Sigmoid colon (tissue), 7 donors: ENCODE measurements around the gene CAV2. TPM values are rescaled to one million over a fixed set of nuclear protein-coding genes. Genes with fewer than 3 reads are reported as not detected.
"Not testable (repeated sequence)": the region's sequence is repeated elsewhere in the genome, so short reads cannot be mapped to it uniquely, and the experiment has no call there.

Experiments used
- DNase-seq: peaks from one replicate; pipeline ENCODE4 v3.0.0-alpha.2; 2019
- H3K27ac ChIP-seq, 4 donors: fragments of 200-600 bp; sonication (generic); one replicate each; pipeline ENCODE4 v1.5.1; 2016 to 2019; ENCODE audit warnings: mild to moderate bottlenecking in 1 of 4
- H3K27me3 ChIP-seq, 3 donors: fragments of 200-600 bp; sonication (generic); one replicate each; pipeline ENCODE4 v1.5.1; 2019; ENCODE audit warnings: mild to moderate bottlenecking in 1 of 3
- H3K36me3 ChIP-seq, 4 donors: fragments of 200-600 bp; sonication (generic); one replicate each; pipeline ENCODE4 v1.5.1; 2016 to 2019
- H3K4me1 ChIP-seq, 4 donors: fragments of 200-600 bp; sonication (generic); one replicate each; pipeline ENCODE4 v1.5.1; 2017 to 2019
- H3K4me3 ChIP-seq, 4 donors: fragments of 200-600 bp; sonication (generic); one replicate each; pipeline ENCODE4 v1.5.1; 2017 to 2019; ENCODE audit warnings: mild to moderate bottlenecking in 2 of 4, moderate library complexity in 1 of 4
- H3K9me3 ChIP-seq, 4 donors: fragments of 200-600 bp in 3 of 4; sonication (generic) in 3 of 4; one replicate each; pipeline versions ENCODE4 v1.5.1 to v1.6.1; 2013 to 2019
- CTCF ChIP-seq, 4 experiments: fragments of 450-650 bp in 3 of 4; fragments of 200-600 bp in 1 of 4; IDR thresholded peaks; one replicate each; pipeline ENCODE4 v1.5.1; 2016 to 2019; ENCODE audit warnings: antibody characterized with exemption in 4 of 4, mild to moderate bottlenecking in 3 of 4, moderate library complexity in 2 of 4
- EP300 ChIP-seq, 4 donors: sonication (generic); formaldehyde crosslinking; IDR thresholded peaks; one replicate each; pipeline ENCODE4 v1.6.1; 2017; ENCODE audit warnings: antibody characterized with exemption in 4 of 4
- POLR2A ChIP-seq, 2 donors: fragments of 450-650 bp; IDR thresholded peaks; one replicate each; pipeline ENCODE4 v1.6.1; 2016; ENCODE audit warnings: antibody characterized with exemption in 2 of 2, mild to moderate bottlenecking in 2 of 2, moderate library complexity in 2 of 2
- POLR2AphosphoS5 ChIP-seq, 4 donors: sonication (generic); formaldehyde crosslinking; IDR thresholded peaks; one replicate each; pipeline ENCODE4 v1.6.1; 2017; ENCODE audit warnings: antibody characterized with exemption in 4 of 4
- WGBS, 2 donors: extraction: QIAGEN DNeasy Blood & Tissue Kit; methylation state at CpG; one replicate each; pipeline ENCODE4 v1.1.7; 2013; 5-methylcytosine and 5-hydroxymethylcytosine counted together
- intact Hi-C: fragments of 100-400 bp; cut with DNase I; formaldehyde crosslinking; loops from one replicate; pipeline ENCODE4 v1.15.1; 2023
- polyA plus RNA-seq, 3 donors: library from polyadenylated mRNA; stranded (reverse); fragments of 200-250 nt; gene quantifications; one replicate each; pipeline ENCODE4 v1.2.3, GENCODE V29; 2013
- total RNA-seq, 4 donors: library from RNA; depleted of rRNA; stranded (reverse); fragments of >200 nt; gene quantifications; one replicate each; pipeline ENCODE4 v1.1.0, GENCODE V29; 2016
- donor health status: healthy with polysubstance abuse.
- donor health status: Bipolar disorder and iron deficiency.
- donor health status: healthy.

CAV2 gene
- total and polyA plus RNA-seq, 7 donors: 4.6 to 142 (median 81.8) TPM

- no peak overlapping the region for H3K27ac ChIP-seq
- no peaks in the 10 kb centered on the region for H3K9me3 ChIP-seq
- TF ChIP-seq CTCF (IDR thresholded peaks at IDR 0.05): no peak
- no peak for TF ChIP-seq POLR2A (IDR thresholded peaks at IDR 0.05)
- no peak for TF ChIP-seq POLR2AphosphoS5 (IDR thresholded peaks at IDR 0.05)
- no peak for TF ChIP-seq EP300 (IDR thresholded peaks at IDR 0.05)
- no peak overlapping the region for H3K4me3 ChIP-seq
- H3K27me3 ChIP-seq: no peaks in the 10 kb centered on the region
- intact Hi-C loops: no loop called here
- H3K36me3 ChIP-seq: no peaks in the 10 kb centered on the region
- 82 to 85% methylated on average over 2 of the region's 2 CpGs for WGBS, 2 donors
- no peak for DNase-seq
- H3K4me1 ChIP-seq: peaks cover 0 to 11% (median 0%) of the 10 kb centered on the region in 4 donors
Measured at GRCh38 chr7:116468534-116468933, 31.0 kb upstream of the CAV2 start.

GRCh38 chr7:116477625-116478024 lies 21.9 kb upstream of the CAV2 start:
- intact Hi-C loops: no loop called here
- WGBS, 2 donors: 89 to 90% methylated on average over 1 of the region's 1 CpG

DNA sequence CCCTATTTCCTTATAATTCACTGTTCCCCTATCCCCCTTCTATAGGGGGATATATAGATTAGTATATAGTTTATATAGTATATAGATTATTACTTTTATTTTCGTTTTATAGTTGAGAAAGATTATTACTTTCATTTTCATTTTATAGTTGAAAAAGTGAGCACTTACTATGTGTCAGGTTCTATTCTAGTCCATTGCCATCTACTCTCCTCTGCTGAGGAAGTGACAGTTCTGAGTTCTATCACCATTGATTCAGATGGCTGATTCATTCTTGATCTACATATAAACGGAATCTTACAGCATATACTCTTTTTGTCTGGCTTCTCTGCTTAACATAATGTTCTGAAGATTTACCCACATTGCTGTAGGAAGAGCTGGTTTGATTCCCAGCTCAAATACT lies 20.7 kb upstream of the CAV2 start:
- H3K36me3 ChIP-seq: no peaks in the 10 kb centered on the region
- no peak overlapping the region for H3K4me3 ChIP-seq
- intact Hi-C loops: no loop called here
- no peak for TF ChIP-seq CTCF (IDR thresholded peaks at IDR 0.05)
- TF ChIP-seq POLR2A (IDR thresholded peaks at IDR 0.05): no peak
- TF ChIP-seq POLR2AphosphoS5 (IDR thresholded peaks at IDR 0.05): no peak
- TF ChIP-seq EP300 (IDR thresholded peaks at IDR 0.05): no peak
- 54 to 75% methylated on average over 2 of the region's 2 CpGs for WGBS, 2 donors
- H3K27me3 ChIP-seq: no peaks in the 10 kb centered on the region
- no peak overlapping the region for H3K27ac ChIP-seq
- no peaks in the 10 kb centered on the region for H3K9me3 ChIP-seq
- DNase-seq: no peak
- H3K4me1 ChIP-seq: peaks cover 0 to 8% (median 0%) of the 10 kb centered on the region in 4 donors

More at GRCh38 chr7:116477625-116478024, 21.9 kb upstream of the CAV2 start:
- Histone ChIP-seq H3K27ac (no peak overlapping the region), H3K36me3 (no peaks in the 10 kb centered on the region), H3K27me3 (no peaks in the 10 kb centered on the region), H3K9me3 (no peaks in the 10 kb centered on the region), H3K4me3 (no peak overlapping the region), H3K4me1 (no peaks in the 10 kb centered on the region)
- DNase-seq: no peak
- no peak for TF ChIP-seq EP300 (IDR thresholded peaks at IDR 0.05)
- no peak for TF ChIP-seq POLR2A (IDR thresholded peaks at IDR 0.05)

DNA sequence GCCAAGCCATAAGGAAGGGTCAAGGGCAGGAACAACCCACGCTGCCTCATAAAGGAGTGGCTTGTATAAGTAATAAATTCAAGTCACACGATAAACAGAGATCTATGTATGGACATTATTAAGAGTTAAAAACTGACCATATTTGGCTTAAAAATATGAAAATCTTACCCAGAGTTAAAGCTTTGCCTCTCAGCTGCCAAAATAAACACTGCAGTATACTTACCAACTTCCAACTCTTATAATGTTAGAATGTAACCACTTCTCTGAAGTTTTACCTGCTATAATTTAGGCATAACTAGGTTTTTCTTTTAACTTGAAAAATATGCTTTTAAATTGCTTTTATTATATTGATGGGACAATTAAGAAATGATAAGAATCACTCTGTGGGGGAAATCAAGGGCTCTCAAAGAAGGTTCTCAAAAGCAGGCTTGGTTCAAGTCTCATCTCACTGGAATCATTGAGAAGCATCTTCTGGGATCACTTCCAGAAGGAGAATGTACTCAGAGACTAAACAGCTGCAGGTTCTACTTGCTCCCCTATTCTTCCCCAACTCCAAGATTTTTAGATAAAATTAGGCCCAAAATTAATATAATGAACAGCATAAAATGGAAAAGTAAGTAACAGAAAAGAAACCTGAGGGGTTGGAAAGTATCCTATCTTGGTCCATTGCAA lies 16.1 kb upstream of the CAV2 start:
- DNase-seq: no peak
- intact Hi-C loops: no loop called here
- TF ChIP-seq POLR2AphosphoS5 (IDR thresholded peaks at IDR 0.05) (no peak), CTCF (IDR thresholded peaks at IDR 0.05) (no peak), POLR2A (IDR thresholded peaks at IDR 0.05) (no peak), EP300 (IDR thresholded peaks at IDR 0.05) (no peak)
- Histone ChIP-seq H3K4me1 (peaks cover 0 to 23% (median 12%) of the 10 kb centered on the region in 4 donors), H3K9me3 (no peaks in the 10 kb centered on the region), H3K36me3 (no peaks in the 10 kb centered on the region), H3K27me3 (no peaks in the 10 kb centered on the region), H3K27ac (peak overlapping the region in 1 of 4 donors; percentile 5), H3K4me3 (no peak overlapping the region)
- 22 to 60% methylated on average over 2 of the region's 2 CpGs for WGBS, 2 donors

DNA sequence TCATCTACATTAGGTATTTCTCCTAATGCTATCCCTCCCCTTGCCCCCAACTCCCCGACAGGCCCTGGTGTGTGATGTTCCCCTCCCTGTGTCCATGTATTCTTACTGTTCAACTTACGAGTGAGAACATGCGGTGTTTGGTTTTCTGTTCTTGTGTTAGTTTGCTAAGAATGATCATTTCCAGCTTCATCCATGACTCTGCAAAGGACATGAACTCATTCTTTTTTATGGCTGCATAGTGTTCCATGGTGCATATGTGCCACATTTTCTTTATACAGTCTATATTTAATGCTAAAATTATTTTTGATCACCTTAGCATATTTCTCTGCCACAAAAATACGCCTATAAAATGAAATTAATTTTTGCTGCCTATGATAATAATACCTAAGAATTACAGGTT lies 15.1 kb upstream of the CAV2 start:
- DNase-seq, H3K9me3 ChIP-seq, H3K36me3 ChIP-seq, H3K4me3 ChIP-seq, H3K27me3 ChIP-seq, H3K27ac ChIP-seq, intact Hi-C loops: not testable (repeated sequence)
- H3K4me1 ChIP-seq: peaks cover 0 to 23% (median 12%) of the 10 kb centered on the region in 4 donors
- WGBS, 2 donors: 95 to 96% methylated on average over 4 of the region's 4 CpGs
